ENCODE results near the gene GNAS-AS1.

DNA sequence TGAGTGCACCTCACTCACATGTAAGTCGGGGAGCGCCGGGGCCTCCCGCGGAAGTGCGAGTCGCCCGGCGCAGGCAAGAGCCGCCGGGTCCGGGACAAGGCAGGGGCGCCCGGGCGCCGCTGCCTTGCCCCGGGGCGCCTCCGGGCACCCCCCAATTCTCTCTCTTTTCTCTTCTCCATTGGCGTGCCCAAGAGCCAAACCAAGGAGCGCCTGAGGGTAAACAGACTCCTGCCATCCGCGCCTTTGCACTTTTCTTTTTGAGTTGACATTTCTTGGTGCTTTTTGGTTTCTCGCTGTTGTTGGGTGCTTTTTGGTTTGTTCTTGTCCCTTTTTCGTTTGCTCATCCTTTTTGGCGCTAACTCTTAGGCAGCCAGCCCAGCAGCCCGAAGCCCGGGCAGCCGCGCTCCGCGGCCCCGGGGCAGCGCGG lies 38.6 kb upstream of the GNAS-AS1 start:
- TF ChIP-seq, protein P1, sequence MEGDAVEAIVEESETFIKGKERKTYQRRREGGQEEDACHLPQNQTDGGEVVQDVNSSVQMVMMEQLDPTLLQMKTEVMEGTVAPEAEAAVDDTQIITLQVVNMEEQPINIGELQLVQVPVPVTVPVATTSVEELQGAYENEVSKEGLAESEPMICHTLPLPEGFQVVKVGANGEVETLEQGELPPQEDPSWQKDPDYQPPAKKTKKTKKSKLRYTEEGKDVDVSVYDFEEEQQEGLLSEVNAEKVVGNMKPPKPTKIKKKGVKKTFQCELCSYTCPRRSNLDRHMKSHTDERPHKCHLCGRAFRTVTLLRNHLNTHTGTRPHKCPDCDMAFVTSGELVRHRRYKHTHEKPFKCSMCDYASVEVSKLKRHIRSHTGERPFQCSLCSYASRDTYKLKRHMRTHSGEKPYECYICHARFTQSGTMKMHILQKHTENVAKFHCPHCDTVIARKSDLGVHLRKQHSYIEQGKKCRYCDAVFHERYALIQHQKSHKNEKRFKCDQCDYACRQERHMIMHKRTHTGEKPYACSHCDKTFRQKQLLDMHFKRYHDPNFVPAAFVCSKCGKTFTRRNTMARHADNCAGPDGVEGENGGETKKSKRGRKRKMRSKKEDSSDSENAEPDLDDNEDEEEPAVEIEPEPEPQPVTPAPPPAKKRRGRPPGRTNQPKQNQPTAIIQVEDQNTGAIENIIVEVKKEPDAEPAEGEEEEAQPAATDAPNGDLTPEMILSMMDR (conservative IDR thresholded peaks at IDR 0.05 in 1 of 2, IDR thresholded peaks at IDR 0.05 in 1 of 2; ENCODE audit: low read depth in 1 of 2, low read length in 2 of 2) = no peak
- TF ChIP-seq EZH2 (IDR thresholded peaks at IDR 0.05; ENCODE audit: low read length, missing control alignments) = no peak
